GM03348 (cell line): ENCODE data around the gene NDUFS4.
"Not testable (repeated sequence)": the region's sequence is repeated elsewhere in the genome, so short reads cannot be mapped to it uniquely, and the experiment has no call there.

Experiments
- DNase-seq: peaks from one replicate; pipeline ENCODE4 v3.0.0; 2012; ENCODE audit warnings: low spot score

Gene NDUFS4

DNA sequence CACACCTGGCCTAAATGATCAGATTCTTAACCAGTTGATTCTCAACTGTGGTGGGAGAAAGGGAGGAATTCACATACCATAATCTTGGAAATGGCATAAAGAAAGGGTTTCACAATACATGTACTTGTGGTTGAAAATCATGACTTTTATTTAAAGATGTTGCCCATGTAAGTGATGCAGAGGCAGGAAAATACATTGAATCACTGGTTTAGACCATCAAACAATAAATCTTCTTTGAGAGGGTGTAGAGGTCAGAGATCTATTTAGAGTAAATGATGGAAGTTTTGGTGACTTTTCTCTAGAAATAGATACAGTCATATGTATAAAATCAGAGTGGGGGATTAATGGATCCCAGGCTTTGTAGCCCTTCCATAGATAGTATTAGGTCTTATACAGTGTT, 15.4 kb downstream of the NDUFS4 start:
- DNase-seq = no peak

DNA sequence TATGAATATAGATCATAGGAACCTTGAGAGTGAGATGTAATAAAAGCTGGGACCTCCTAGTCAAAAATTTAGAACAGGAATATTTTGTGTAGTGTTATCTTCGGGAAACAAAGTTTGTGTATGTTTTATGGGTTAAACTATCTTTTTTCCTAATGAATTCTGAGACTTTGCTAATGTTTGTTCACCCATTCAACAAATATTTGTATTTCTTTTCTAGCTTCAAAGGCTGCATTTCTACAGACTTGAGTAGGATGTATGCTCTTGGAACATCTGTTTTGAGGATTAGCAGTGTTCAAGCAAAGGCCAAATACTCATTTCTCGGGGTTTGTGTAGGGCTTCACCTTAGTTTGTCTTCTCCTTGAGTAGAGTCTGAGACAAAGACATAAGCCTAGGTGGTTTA, 16.2 kb downstream of the NDUFS4 start:
- no peak for DNase-seq

DNA sequence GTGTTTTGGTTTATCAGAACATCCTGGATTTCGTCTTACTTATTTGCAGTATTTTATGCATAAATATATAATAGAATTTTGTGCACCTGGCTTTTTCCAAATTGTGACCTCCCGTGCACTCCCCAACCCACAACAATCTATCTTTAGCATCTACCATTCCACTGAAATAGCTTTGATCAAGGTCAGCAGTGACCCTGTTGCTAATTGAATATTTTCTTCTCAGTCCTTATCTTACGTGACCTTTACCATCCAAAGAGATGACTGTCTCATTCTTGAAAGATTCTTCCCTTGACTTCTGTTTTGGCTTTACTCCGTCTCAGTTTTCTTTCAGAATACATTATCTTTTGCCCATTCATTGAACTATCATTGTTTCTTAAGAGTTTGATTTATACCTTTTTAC, 18.4 kb downstream of the NDUFS4 start:
- no peak for DNase-seq

DNA sequence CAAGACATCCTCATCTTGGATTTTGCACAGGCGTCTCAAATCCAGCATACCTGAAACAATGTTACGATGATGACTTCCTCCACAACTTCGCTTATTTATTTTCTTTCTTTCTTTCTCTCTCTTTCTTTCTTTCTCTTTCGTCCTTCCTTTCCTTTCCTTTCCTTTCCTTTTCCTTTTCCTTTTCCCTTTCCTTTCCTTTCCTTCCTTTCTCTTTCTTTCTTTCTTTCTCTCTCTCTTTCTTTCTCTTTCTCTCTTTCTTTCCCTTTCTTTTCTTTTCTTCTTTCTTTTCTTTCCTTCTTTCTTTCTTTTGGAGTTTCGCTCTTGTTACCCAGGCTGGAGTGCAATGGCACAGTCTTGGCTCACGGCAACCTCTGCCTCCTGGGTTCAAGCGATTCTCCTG, 20.1 kb downstream of the NDUFS4 start:
- no peak for DNase-seq

DNA sequence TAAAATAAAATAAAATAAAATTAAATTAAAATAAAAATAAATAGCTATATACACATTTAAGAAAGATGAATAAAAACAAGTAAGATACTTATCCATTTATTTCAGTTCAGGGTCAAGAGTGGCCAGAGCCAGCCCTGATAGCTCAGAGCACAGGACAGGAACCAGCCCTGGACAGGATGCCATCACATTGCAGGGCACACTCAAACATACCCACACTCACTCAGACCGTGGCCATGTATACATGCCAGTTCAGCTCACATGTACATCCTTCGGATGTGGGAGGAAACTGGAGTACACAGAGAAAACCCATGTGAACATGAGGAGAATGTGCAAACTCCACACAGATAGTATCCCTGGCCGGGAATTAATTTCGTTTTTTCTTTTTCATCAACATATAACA, 21.8 kb downstream of the NDUFS4 start:
- no peak for DNase-seq

DNA sequence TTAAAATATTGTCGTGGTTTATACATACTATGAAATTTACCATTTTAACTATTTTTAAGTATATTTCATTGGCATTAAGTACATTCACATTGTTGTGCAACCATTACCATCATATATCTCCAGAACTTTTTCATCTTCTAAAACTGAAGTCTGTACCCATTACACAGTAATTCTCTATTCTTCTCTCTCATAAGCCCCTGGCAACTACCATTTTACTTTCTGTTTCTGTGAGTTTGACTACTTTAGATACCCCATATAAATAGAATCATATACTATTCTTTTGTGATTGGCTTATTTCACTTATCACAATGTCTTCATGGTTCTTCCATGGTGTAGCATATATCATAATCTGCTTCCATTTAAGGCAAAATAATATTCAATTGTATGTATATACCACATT, 30.3 kb downstream of the NDUFS4 start:
- no peak for DNase-seq

DNA sequence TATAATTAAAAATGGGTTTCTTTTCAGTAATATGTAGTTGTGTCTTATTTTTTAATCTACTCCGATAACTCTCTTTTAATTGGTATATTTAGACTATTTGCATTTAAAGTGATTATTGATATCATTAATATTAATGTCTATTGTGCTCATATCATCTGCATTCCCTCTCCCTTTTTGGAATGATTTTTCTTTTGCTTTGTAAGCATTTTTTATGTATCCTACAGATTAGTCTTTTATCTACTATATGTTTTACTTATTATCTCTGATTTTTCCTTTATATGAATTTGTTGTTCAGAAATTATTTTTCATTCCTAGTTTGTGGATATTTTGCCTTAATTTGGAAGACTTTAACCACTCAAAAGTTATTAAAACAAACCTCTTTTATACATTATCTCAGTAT, 34.0 kb downstream of the NDUFS4 start:
- no peak for DNase-seq

DNA sequence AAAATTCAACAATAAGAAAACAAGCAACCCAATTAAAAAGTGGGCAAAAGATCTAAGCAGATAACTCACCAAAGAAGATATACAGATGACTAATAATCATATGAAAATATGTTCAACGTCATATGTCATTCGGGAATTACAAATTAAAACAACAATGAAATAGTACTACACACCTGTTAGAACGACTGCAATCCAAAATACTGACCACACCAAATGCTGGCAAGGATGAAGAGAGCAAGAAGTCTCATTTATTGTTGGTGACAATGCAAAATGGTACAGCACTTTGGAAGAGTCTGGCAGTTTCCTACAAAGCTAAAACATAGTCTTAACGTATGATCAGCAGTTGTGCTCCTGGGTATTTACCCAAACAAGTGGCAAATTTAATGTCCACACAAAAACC, 37.5 kb downstream of the NDUFS4 start:
- DNase-seq = no peak

DNA sequence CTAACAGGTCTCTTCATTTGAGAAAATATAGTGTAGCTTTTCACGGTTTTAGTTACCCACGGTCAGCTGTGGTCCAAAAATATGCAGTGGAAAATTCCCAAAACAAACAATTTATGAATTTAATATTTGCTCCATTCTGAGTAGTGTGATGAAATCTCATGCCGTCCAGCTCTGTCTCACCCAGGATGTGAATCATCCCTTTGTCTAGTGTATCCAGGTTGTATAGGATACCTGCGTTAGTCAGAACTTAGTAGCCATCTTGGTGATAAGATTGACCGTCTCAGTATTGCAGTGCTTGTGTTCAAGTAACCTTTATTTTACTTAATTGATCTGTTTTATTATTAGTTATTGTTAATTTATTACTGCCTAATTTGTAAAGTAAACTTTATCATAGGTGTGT, 41.1 kb downstream of the NDUFS4 start:
- no peak for DNase-seq

DNA sequence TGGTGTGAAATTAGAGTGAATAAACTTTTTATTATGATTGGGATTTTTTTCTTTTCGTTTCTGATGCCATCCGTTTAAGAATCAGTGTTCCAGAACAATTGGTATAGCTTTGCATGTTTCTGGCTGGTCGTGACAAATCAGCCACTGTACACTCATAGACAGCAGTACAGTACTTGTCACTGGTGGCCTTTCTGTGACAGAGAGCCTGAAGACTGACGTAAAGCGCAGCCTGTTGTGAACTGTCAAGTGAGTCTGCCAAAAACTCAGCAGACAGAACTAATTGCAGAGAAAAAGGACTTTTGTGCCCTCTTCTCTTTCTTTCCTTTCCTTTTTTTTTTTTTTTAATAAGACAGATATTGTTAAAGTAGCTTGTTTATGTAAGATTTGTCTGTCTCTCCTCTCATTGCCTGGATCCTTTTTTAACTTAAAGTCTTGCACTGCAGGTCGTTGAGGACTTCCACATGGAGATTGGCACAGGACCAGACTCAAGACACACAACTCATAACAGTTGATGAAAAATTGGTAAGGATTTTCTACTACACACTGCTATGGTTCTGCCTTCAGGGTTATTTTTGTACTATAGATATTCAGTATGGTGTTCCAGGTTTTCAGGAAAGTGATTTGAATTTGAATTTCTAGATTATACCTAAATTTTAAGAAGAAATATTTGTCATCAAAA, 42.7 kb downstream of the NDUFS4 start:
- no peak for DNase-seq

DNA sequence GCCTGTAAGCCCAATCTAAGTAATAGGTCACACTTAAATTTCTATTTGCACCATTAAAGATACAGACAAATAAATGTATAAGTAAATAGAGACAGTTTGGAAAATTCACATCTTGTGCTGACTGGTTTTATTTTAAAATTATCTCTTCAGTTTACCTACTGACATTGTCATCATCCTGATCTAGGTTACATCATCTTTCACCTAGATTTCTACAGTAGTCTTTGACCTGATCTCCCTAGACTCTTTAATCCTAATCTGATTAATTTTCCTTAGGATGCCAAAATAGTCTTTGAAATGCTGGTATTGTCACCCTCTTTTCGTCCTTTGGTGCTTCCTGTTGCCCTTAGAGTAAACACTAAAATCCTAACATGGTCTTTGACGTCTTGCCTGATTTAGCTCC, 43.9 kb downstream of the NDUFS4 start:
- no peak for DNase-seq

DNA sequence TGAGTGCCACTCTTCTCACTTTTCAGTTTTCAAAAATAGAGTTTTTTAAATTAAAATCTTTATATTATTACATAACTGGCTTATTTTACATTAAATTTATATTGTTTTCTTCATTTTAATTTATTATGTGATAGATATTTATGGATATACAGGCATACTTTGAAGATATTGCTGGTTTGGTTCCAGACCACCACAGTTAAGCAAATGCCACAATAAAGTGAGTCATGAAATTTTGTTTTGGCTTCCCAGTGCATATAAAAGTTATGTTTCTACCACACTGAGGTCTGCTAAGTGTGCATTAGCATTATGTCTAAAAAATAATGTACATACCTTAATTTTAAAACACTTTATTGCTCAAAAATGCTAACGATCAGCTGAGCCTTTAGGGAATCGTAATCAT, 47.4 kb downstream of the NDUFS4 start:
- peak; percentile 19 for DNase-seq

DNA sequence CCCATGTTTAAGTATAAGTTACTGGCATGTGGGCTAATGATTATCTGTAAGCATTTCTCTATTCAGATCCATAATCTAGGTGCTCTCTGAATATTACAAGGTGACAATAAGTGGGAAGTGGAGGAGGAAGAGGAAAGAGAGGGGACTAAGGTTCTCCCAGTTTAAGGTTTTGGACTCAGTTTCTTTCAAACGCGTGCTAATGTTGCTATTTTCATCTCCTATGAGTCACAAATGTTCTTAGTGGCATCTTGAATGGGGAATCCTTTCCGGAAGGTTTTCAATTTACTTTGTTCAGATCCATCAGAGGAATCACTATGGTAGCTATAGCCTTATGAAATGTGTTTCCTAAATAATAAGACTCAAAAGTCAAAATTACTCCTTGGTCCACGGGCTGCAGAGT, 48.5 kb downstream of the NDUFS4 start:
- not testable (repeated sequence) for DNase-seq

DNA sequence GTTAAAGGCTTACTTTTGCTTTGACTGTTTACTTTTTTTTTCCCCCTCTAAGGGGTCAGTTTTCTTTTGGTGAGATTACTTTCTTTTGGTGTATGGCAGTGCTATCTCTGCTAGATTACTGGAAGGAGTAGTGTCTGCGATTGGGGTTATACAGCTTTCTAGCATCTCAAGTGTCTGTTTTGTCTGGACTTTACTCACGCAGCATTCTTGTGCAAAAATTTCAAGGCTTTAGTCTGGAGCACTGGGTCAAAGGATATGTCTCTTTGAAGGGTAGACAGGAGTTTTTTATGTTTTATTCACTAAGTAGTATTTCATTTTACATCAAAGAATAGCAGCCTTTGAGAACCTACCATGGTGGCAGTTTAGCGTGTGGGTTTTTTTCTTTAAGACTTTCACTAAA, 52.6 kb downstream of the NDUFS4 start:
- no peak for DNase-seq

DNA sequence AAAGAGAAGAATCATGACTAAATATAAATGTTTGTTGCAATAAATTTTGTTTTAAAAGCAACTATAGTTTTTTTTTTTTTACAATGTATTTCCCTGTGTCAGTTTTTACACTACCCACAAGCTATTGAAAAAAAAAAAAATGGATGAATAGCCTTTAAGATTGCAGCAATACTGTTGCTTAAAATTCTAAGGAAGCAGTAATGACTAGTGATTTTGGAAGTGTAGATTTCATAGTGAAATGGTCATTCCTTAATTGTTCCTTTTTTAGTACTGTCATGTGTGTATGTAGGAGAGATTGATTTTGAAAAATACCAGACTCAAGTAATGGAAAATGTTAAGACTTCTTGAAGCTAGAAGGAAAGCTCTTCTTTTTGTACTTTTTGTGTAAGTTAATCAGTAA, 53.1 kb downstream of the NDUFS4 start:
- DNase-seq = no peak

DNA sequence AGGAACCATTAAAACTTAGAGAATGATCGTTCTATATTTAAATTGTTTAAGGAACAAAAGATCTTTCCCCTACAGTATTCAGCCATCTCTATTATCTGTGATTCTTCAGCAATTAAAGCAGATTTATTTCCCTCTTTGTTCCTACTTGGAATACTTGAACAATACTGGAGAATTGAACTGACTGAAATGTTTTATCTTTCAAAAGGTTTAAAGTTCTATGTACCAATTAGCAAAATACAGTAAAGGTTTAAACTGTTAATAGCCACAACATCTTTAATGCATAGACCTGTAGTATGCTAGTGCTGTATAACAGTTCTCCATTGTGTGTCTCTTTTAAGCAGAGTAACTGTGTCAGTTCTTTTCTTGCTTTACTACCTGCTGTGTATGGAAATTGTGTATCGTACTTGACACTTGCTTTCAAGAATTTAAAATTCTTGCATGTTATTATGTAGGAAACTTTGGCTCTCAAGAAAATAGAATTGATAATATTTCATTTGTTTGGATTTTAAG, 54.0 kb downstream of the NDUFS4 start:
- no peak for DNase-seq

DNA sequence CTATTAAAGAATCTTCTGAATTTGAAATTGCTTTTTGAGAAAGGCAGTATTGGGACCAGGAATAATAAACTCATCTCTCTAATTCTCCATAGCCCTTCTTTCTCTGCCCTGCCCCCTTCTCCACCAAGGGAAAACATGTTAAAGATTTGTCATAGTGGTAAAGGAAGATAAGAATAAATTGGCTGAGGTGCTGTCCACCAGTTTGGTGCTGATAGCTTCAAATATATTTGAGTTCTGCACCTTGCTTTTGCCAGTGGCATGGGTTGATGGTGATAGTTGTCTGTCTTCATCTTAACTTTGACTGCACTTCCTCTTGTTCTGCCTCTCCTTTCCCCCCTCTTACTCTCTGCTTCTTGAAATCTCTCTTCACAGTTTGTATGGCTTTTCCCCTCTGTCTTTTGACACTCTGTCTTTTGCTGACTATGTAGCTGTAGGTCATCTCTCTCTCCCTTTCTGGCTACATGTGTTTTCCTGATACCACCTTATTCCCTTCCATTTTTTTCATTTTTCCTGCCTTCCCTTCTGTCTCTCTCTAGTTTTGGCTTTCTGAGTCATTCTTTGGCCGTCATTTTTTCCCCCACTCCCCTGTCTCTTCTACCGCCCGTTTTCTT, 56.6 kb downstream of the NDUFS4 start:
- no peak for DNase-seq

DNA sequence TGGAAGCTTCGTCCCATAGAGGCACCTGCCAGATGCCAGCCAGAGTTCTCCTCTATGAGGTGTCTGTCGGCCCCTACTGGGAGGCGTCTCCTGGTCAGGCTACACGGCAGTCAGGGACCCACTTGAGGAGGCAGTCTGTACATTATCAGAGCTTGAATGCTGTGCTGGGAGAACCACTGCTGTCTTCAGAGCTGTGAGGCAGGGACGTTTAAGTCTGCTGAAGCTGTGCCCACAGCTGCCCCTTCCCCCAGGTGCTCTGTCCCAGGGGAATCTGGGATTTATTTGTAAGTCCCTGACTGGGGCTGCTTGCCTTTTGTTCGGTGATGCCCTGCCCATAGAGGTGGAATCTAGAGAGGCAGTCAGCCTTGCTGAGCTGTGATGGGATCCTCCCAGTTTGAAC, 70.8 kb downstream of the NDUFS4 start:
- DNase-seq = no peak

DNA sequence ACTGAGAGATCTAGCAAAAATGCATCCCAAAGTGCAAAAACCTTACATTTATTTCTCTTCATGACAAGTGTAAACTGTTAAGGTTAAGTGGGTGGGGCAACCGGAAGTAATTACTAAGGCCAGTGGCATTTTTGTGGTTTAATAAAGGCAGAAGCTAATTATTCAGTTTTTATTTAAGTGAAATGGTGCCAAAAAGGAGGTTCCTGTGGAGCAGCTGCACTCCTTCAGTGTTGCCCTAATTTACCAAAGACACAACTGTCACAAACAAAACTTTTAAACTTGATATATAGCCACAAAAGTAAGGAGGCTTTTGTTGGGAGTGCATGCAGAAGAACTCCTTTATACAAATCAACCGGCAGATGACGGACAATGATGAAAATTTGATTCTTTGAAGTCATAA, 81.6 kb downstream of the NDUFS4 start:
- DNase-seq = peak; percentile 21

DNA sequence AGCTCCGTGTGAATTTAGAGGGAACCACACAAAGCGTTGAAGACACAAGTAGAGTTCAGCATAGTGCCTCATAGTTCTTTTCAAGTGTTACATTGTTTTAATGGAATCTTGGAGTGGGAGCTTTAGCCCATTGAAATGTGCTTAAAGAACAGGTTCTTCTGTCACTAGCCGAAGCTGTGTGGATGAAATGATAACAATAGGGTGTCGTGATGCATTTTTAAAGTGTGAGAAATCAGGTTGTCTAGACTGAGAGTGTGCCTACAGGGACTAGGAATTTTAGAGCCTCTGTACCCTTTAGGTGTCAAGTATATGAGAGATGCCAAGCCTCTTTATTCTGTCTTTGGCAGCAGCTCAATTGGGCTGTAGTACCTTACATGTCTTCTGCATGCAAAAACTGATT, 83.0 kb downstream of the NDUFS4 start:
- DNase-seq = no peak

DNA sequence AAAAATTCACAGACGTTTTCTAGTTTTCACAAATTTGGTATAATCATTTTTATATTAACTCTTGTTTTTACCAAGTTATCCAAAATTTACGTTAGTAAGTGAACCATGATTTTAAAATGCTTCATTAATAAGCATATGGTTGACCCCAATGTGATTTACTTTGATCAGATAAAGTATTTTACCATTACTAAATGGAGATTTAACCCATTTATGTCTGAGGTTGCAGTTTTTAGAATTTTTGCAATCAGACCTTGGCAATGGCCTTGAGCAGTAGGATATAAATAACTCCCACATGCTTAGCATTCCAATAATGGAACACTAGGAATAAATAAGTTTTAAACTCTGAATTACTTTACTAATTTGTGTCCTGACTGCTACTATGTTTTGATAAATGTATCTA, 84.6 kb downstream of the NDUFS4 start:
- DNase-seq = no peak

DNA sequence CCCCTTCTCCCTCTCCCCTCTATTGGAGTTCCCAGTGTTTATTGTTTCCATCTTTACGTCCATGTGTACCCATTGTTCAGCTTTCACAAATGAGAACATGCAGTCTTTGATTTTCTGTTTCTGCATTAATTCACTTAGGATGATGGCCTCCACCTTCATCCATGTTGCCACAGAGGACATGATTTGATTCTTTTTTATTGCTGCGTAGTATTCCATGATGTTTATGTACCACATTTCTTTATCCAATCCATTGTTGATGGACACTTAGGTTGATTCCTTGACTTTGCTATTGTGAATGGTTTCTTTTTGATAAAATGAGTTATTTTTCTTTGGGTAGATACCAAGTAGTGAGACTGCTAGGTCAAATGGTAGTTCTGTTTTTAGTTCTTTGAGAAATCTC, 88.9 kb downstream of the NDUFS4 start:
- DNase-seq = no peak

DNA sequence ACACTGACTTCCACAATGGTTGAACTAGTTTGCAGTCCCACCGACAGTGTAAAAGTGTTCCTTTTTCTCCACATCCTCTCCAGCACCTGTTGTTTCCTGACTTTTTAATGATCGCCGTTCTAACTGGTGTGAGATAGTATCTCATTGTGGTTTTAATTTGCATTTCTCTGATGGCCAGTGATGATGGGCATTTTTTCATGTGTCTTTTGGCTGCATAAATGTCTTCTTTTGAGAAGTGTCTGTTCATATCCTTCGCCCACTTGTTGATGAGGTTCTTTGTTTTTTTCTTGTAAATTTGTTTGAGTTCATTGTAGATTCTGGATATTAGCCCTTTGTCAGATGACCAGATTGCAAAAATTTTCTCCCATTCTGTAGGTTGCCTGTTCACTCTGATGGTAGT, 100.1 kb downstream of the NDUFS4 start:
- DNase-seq = not testable (repeated sequence)

DNA sequence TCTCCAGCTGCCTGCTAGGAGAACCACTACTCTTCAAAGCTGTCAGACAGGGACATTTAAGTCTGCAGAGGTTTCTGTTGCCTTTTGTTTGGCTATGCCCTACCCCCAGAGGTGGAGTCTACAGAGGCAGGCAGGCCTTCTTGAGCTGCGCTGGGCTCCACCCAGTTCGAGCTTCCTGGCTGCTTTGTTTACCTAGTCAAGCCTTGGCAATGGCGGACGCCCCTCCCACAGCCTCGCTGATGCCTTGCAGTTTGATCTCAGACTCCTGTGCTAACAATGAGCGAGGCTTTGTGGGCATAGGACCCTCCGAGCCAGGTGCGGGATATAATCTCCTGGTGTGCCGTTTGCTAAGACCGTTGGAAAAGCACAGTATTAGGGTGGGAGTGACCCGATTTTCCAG, 104.9 kb downstream of the NDUFS4 start:
- DNase-seq = not testable (repeated sequence)
